HG03378 (cell line): ENCODE data around the gene LRATD1.
"Not testable (repeated sequence)": the region's sequence is repeated elsewhere in the genome, so short reads cannot be mapped to it uniquely, and the experiment has no call there.

Experiments used
- ATAC-seq: cut with Tn5 transposase; IDR thresholded peaks from one replicate; pipeline ENCODE4 v1.9.1; 2021; ENCODE audit warnings: mild to moderate bottlenecking, moderate library complexity; ENCODE audit not compliant: unreplicated experiment

Gene LRATD1

GRCh38 chr2:14632133-14632936, at the start of gene LRATD1:
Gene LRATD1, plus strand, starts transcription at chr2:14632717. Its CDS starts 1,263 bp downstream, at chr2:14633980.
- ATAC-seq, result no peak

- no peak for ATAC-seq
These were observed 49.5 kb upstream of the LRATD1 start for GRCh38 chr2:14583059-14583458.

DNA sequence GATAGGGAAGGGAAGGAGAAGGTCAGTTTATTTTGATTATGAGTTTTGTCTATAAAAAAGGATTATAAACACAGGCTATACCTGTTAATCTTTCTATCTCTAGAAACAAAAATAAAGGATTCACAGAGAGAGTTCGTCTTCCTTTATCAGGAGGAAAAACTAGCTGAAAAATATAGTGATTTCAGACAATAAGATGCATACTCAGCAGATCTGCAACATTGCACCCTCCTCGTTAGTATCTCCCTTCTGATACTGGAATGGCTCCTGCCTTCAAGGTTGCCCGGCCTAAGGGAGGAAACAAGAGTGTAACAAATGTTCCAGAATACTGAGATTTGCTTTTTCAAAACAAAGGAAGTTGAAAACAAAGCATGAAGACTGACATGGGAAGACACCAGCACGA, 48.7 kb upstream of the LRATD1 start:
- no peak for ATAC-seq

- no peak for ATAC-seq
These were observed 45.4 kb upstream of the LRATD1 start for GRCh38 chr2:14587119-14587518.

DNA sequence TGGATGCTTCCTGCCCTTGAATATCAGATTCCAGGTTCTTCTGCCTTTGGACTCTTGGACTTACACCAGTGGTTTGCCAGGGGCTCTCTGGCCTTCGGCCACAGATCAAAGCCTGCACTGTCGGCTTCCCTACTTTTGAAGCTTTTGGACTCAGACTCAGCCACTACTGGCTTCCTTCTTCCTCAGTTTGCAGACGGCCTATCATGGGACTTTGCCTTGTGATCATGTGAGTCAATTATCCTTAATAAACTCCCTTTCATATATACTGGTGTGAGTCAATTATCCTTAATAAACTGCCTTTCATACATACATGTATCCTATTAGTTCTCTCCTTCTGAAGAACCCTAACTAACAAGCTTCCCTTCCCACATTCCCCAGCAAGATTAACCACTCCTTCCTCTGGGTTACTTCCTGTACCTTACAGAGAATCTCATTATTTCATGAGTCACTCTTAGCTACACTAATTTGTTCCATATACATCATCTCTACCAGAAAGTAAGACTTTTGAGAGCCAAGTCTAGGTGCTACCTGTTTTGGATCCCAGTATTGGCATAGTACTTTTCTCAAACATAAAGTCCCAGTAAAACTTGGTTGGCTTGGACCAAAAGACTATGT, 31.3 kb upstream of the LRATD1 start:
- no peak for ATAC-seq

DNA sequence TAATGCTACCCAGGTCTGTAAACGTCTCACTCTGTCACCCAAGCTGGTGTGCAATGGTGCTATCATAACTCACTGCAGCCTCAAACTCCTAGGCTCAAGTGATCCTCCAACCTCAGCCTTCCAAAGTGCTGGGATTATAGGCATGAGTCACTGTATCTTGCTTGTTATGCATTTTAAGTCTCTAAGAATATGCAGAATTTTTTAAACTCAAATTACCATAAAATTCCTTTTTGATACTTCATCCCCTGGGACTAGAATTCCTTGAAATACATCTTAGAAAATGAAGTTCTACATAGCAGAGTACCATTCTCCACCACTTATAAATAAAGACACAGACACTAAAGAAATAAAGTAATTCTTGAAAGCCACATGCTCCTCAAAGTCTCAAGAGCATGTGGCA, 30.2 kb upstream of the LRATD1 start:
- ATAC-seq, result no peak

GRCh38 chr2:14603676-14604075, 28.8 kb upstream of the LRATD1 start:
- no peak for ATAC-seq

GRCh38 chr2:14608245-14608644, 24.3 kb upstream of the LRATD1 start:
- no peak for ATAC-seq

GRCh38 chr2:14614017-14614416, 18.5 kb upstream of the LRATD1 start:
- ATAC-seq, result no peak

DNA sequence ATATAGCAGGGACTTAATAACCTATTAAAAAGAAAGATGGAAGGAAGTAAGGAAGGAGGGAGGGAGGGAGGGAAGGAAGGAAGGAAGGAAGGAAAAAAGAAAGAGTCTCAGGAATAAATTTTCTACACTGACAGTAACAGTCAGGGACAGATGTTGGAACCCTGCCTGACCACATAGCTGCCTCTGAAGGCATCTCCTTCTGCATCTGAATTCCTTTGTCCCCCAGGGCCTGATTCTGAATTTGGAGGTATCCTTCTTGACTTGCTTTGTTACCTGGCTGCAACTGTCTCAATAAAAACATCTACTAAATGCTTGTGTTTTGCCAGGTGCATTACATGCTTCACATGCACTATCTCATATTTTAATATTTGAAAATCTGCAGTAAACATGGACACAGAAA, 17.4 kb upstream of the LRATD1 start:
- ATAC-seq, result no peak

GRCh38 chr2:14615760-14616159, 16.8 kb upstream of the LRATD1 start:
- ATAC-seq, result no peak

DNA sequence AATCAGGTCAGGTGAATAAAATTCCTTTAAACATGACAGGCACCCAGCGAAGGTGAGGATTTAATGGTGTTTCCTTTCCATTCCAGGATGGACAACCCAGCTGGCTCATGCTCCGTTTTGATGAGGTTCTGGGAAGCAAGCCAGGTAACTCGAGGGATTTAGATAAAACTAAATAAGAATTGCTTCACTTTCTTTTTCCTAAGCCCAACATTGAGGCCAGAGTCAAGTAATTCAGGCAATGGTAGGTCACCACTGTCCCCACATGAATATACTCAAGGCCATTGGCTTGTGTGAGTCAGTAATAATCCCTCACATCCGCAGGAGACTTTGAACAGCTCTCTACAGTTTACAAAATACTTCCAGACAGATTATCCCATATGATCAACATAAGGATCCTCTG, 16.2 kb upstream of the LRATD1 start:
- no peak for ATAC-seq

DNA sequence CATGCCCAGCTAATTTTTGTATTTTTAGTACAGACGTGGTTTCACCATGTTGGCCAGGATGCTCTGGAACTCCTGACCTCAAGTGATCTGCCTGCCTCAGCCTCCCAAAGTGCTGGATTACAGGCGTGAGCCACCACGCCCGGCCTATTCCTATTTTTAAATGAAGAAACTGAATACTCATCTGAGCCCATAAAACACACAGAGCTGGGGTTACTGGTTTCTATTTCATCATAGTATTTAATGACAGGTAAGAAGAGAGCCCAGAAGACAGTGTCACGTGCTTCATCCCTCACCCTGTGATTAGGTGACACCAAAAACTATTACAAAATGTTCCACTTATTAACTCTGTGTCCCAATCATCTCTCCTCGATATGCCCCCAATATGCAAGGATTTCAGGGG, 15.6 kb upstream of the LRATD1 start:
- no peak for ATAC-seq

DNA sequence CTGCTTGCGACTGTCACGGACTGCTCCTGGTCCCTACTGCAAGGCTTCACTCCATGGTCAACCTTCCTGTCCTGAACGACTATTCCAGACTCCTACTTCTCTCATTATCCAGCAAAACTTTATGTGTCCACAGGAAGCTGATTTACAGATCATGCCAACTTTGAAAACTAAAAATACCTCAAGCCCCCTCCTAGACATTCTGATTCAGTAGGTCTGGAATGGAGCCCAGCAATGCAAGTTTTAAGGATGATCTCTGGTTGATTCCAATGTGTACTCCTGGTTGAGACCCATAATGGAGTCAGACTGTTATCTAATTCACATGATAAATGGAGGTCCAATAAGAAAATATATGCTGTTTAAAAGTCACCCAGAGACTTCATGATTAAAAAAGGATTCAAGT, 13.1 kb upstream of the LRATD1 start:
- no peak for ATAC-seq

- ATAC-seq, result no peak
These were observed 11.4 kb upstream of the LRATD1 start for GRCh38 chr2:14621114-14621513.

GRCh38 chr2:14621906-14622549, 10.5 kb upstream of the LRATD1 start:
- ATAC-seq, result no peak

DNA sequence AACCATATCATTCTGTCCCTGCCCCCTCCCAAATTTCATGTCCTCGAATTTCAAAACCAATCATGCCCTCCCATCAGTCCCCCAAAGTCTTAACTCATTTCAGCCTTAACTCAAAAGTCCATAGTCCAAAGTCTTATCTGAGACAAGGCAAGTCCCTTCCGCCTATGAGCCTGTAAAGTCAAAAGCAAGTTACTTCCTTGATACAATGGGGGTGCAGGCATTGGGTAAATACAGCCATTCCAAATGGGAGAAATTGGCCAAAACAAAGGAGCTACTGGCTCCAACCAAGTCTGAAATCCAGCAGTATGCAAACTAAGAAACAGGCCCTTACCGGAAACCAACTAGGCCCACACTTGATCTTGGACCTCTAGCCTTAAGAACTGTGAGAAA, 10.0 kb upstream of the LRATD1 start:
- ATAC-seq, result not testable (repeated sequence)

DNA sequence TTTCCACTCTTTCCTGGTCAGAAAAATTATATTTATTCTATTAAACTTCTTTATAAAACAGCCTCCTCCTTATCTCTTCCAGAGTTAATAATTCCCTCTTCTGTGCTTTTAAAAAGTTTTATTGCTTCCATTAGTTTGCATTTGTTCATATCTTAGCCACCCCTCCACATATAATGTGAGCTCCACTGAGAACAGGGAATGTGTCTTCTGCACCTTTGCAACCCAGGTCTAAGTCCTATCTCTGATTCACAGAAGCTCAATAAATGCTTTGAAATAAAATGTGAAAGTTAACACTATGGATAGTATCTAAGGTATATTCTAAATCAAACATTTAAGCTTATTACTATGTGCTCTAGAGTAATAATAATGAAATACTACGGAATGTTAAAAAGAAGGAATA, 9.3 kb upstream of the LRATD1 start:
- no peak for ATAC-seq

DNA sequence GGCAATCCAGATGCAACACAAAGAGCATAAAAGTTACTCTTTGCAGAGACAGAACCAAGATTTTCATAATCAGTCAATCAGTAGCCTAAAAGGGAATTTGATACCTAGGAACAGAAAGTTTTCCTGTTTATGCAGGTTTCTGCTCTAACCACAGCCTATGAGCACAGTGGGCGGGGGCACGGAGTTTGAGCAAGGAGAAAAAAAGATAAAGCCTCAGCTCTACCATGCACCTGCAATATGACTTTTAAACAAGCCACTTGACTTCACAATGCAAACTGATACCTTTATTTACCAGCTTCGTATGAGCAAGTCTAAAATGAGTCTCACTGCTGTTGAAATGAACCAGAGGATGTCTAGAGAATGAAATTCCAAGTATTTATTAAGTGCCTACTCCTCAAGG, 5.6 kb upstream of the LRATD1 start:
- ATAC-seq, result no peak

DNA sequence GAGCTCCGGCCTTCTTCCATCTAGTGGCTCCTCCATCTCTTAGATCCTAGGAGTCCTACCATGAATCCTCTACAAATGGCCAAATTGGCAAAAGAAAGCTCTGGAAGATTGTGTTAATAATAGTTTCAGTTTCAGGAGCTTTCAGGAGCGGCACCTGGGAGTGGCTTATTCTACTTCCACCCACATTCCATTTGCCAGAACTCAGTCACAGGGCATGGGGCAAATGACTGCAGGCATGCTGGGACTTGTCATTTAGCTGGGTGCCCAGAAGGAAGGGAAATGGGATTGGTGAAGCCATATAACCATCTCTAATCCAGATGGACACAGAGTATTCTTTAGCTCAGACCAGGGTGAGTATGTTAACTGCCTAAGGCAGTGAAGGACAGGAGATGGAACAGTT, 3.6 kb upstream of the LRATD1 start:
- no peak for ATAC-seq

DNA sequence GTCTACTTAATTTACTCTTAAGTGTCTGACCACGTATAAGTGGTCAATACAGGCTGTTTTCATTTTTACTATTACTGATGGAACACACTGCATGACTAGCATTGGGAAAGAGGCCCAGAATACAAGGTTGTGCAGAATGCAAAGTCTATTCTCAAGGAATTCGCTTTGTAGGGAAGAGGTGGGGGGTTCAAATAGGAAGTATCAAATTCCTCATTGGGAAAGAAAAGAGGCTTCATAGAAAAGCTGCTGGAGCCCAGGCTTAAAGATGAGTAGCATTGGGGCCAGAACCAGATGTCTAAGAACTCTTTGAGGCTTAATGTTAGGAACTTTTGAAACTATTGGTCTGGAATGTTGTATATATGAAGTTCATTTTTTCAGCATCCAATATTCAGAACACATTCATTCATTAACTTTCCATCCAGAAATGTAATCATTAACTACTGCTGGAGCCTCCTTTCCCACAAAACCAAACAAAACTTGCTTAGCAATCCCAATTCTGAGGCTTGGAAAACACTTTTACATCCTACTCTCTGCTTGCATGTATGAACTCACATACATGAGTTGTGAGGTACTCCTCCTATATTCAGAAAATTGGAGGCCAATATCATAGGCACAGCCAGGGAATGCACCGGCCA, 994 bp upstream of the LRATD1 start:
- ATAC-seq, result no peak

DNA sequence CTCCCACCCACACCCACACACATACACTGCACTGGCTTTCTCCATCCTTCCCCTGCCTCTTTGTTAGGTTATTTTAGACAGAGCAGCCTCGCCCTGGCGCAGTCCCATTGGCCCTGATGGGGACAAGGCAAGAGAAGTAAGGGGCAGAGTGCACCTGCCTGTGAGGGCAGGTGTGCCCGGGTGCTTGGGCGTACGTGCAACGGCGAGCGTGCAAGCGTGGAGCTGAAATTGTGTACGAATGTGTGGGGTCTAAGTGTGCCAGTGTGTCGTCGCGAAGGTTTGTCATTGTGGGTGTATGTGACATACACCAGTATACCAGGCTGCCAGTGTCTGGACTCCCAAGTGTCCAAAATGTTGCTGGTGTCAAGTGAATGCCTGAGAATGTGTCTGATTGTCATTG, 544 bp downstream of the LRATD1 start:
- ATAC-seq, result no peak
